ENCODE data around the gene PPARG.

DNA sequence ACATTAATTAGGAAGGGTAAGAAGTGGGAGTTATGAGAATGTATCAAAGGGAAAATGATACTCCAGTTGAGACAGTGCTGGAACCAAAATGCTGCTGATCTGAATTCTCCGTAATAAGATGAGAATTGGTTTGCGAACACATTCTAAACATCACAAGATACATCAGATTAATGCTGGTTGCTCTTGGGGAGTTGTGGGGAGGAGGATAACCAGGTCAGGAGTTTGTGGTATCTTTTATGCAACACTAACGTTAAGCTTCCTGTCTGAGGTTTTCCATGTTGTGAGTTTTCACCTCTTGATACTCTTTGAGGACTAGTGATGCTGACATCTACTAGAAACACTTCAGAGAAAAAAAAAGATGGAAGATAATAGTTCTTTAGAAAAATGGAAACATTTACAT is 47.2 kb downstream of the PPARG start:
- TF ChIP-seq, protein P1, sequence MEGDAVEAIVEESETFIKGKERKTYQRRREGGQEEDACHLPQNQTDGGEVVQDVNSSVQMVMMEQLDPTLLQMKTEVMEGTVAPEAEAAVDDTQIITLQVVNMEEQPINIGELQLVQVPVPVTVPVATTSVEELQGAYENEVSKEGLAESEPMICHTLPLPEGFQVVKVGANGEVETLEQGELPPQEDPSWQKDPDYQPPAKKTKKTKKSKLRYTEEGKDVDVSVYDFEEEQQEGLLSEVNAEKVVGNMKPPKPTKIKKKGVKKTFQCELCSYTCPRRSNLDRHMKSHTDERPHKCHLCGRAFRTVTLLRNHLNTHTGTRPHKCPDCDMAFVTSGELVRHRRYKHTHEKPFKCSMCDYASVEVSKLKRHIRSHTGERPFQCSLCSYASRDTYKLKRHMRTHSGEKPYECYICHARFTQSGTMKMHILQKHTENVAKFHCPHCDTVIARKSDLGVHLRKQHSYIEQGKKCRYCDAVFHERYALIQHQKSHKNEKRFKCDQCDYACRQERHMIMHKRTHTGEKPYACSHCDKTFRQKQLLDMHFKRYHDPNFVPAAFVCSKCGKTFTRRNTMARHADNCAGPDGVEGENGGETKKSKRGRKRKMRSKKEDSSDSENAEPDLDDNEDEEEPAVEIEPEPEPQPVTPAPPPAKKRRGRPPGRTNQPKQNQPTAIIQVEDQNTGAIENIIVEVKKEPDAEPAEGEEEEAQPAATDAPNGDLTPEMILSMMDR (IDR thresholded peaks at IDR 0.05; ENCODE audit: low read depth, low read length, missing input control), result no peak
- TF ChIP-seq SP1 (IDR thresholded peaks at IDR 0.05) (no peak), RAD21 (IDR thresholded peaks at IDR 0.05) (no peak), JUND (IDR thresholded peaks at IDR 0.05) (no peak), GABPA (IDR thresholded peaks at IDR 0.05 in 1 of 2, conservative IDR thresholded peaks at IDR 0.05 in 1 of 2) (no peak), YY1 (IDR thresholded peaks at IDR 0.05) (no peak), FOXA1 (IDR thresholded peaks at IDR 0.05) (no peak)
- TF ChIP-seq, protein P2, sequence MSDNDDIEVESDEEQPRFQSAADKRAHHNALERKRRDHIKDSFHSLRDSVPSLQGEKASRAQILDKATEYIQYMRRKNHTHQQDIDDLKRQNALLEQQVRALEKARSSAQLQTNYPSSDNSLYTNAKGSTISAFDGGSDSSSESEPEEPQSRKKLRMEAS (IDR thresholded peaks at IDR 0.05), result no peak
- TF ChIP-seq, protein P3, sequence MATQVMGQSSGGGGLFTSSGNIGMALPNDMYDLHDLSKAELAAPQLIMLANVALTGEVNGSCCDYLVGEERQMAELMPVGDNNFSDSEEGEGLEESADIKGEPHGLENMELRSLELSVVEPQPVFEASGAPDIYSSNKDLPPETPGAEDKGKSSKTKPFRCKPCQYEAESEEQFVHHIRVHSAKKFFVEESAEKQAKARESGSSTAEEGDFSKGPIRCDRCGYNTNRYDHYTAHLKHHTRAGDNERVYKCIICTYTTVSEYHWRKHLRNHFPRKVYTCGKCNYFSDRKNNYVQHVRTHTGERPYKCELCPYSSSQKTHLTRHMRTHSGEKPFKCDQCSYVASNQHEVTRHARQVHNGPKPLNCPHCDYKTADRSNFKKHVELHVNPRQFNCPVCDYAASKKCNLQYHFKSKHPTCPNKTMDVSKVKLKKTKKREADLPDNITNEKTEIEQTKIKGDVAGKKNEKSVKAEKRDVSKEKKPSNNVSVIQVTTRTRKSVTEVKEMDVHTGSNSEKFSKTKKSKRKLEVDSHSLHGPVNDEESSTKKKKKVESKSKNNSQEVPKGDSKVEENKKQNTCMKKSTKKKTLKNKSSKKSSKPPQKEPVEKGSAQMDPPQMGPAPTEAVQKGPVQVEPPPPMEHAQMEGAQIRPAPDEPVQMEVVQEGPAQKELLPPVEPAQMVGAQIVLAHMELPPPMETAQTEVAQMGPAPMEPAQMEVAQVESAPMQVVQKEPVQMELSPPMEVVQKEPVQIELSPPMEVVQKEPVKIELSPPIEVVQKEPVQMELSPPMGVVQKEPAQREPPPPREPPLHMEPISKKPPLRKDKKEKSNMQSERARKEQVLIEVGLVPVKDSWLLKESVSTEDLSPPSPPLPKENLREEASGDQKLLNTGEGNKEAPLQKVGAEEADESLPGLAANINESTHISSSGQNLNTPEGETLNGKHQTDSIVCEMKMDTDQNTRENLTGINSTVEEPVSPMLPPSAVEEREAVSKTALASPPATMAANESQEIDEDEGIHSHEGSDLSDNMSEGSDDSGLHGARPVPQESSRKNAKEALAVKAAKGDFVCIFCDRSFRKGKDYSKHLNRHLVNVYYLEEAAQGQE (IDR thresholded peaks at IDR 0.05), result no peak
- TF ChIP-seq, protein P4, sequence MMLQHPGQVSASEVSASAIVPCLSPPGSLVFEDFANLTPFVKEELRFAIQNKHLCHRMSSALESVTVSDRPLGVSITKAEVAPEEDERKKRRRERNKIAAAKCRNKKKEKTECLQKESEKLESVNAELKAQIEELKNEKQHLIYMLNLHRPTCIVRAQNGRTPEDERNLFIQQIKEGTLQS (IDR thresholded peaks at IDR 0.05), result no peak
